ENCODE measurements around the gene NPIPB2. TPM values are rescaled to one million over a fixed set of nuclear protein-coding genes. Genes with fewer than 3 reads are reported as not detected.
"Not testable (repeated sequence)": the region's sequence is repeated elsewhere in the genome, so short reads cannot be mapped to it uniquely, and the experiment has no call there.

Gene NPIPB2
- polyA plus RNA-seq (2011; rRNA removed) (6.4 and 8.9 TPM in 2 replicates), polyA minus RNA-seq (2011; rRNA and poly(A)+ RNA removed) (4.9 and 7.2 TPM in 2 replicates)

GRCh38 chr16:11941945-11942344 is at the start of gene NPIPB2:
NPIPB2 (minus strand) TSS chr16:11942045; CDS start chr16:11942045, 0 bp downstream.
- POLR2A ChIA-PET, CTCF ChIA-PET: not testable (repeated sequence)

DNA sequence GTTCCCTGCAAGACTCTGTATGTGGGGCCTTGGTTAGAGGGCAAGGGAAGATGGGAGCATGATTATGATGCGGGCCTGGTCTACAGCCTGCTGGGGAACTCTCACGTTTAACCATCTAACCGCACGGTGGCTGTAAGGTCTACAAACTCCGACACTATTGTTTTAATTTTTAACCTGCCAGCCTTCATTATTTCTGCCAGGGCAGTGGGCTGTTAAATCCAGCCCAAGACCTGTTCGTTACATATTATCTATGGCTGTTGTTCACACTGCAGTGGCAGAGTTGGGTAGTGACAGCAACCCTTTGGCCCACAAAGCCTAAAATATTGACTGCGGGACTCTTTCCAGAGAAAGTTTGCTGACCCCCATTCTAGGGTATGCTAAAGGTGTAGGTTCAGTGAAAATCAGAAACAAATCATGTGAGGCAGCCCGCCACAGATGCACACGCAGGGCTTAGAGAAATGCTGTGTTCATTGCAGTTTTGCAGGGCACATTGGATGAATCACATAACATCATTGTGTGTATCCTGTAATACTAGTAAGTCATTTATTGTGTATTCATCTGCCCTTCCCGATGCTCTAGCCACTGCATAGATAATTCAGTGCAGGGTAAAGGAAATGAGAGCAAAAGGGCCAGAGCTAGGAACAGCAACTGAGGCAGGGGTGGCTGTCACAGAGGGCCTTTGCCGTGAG is 49.0 kb upstream of the NPIPB2 start:
- DNase-seq (ENCODE audit: low read depth) = no peak
- CTCF ChIA-PET = no interaction called here
- POLR2A ChIA-PET = interaction anchor here (0.6 kb wide), 1 partner anchor 433 kb away, joined by 4 read pairs; no protein-coding TSS in a partner anchor

More at GRCh38 chr16:11941945-11942344, at the start of gene NPIPB2:
- not testable (repeated sequence) for DNase-seq (ENCODE audit: low read depth); H3K36me3 ChIP-seq (ENCODE audit: control insufficient read depth, insufficient read depth, low read length); H3K27me3 ChIP-seq (ENCODE audit: control insufficient read depth, insufficient read depth, low read length); H3K4me3 ChIP-seq (ENCODE audit: low read depth, low read length)

DNA sequence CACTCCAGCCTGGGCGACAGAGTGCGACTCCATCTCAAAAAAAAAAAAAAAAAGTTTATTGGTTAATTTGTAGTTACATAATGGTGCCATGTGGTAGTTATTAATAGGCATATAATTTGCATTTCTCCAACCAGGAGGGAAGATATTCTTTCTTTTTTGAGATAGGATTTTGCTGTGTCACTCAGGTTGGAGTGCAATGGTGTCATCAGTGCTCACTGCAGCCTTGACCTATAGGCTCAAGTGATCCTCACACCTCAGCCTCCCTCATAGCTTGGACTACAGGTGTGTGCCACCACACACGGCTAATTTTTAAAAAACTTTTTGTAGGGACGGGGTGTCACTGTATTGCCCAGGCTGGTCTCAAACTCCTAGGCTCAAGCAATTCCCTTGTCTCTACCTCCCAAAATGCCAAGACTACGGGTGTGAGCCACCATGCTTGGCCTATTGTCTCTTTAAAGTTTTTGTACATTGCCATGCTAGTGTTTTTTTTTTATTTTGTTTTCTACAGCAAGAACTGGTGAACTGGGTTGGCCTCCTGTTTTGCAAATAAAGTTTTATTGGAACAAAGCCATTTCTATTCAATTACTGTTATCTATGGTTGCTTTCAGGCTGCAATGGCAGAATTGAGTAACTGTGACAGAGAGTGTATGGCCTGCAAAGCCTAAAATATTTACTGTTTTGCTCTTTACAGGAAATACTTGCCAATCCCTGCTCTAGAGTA is 46.6 kb upstream of the NPIPB2 start:
- ChIA-PET CTCF (no interaction called here), POLR2A (no interaction called here)
- no peaks in the 10 kb centered on the region for H3K36me3 ChIP-seq (ENCODE audit: control insufficient read depth, insufficient read depth, low read length)
- no peak for DNase-seq (ENCODE audit: low read depth)
- no peak for TF ChIP-seq CTCF (IDR thresholded peaks at IDR 0.05; ENCODE audit: insufficient read depth, low read depth, low read length)
- H3K27me3 ChIP-seq (ENCODE audit: control insufficient read depth, insufficient read depth, low read length) = no peaks in the 10 kb centered on the region
- no peak overlapping the region for H3K4me3 ChIP-seq (ENCODE audit: low read depth, low read length)

More for the DNA sequence above, 49.0 kb upstream of the NPIPB2 start:
- no peaks in the 10 kb centered on the region for H3K27me3 ChIP-seq (ENCODE audit: control insufficient read depth, insufficient read depth, low read length)
- H3K4me3 ChIP-seq (ENCODE audit: low read depth, low read length) = no peak overlapping the region
- no peak for TF ChIP-seq CTCF (IDR thresholded peaks at IDR 0.05; ENCODE audit: insufficient read depth, low read depth, low read length)
- H3K36me3 ChIP-seq (ENCODE audit: control insufficient read depth, insufficient read depth, low read length) = no peaks in the 10 kb centered on the region

DNA sequence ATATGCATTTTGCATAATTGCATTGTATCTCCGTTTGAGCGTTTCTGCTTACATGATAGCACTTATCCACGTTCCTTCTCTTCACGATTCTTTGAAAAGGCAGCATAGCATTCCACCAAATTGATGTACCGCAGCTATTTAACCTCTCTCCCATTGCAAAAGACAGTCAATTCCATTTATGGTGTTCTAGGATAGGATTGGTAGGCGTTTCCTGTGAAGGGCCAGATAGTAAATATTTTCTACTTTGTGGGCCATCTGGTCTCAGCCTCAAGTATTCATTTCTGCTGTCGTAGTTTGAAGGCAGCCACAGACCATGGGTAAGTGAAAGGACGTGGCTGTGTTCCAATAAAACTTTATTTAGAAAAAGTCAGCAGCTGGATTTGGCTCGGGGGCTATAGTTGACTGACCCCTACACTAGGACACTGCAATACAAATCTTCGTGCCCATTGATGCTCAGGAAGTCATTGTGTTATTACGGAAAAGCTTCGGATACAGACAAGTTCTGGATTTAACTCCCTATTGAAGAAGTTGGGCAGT is 44.7 kb upstream of the NPIPB2 start:
- no peak overlapping the region for H3K4me3 ChIP-seq (ENCODE audit: low read depth, low read length)
- TF ChIP-seq CTCF (IDR thresholded peaks at IDR 0.05; ENCODE audit: insufficient read depth, low read depth, low read length) = no peak
- POLR2A ChIA-PET = no interaction called here
- H3K27me3 ChIP-seq (ENCODE audit: control insufficient read depth, insufficient read depth, low read length) = no peaks in the 10 kb centered on the region
- DNase-seq (ENCODE audit: low read depth) = no peak
- CTCF ChIA-PET = no interaction called here
- no peaks in the 10 kb centered on the region for H3K36me3 ChIP-seq (ENCODE audit: control insufficient read depth, insufficient read depth, low read length)

GRCh38 chr16:11985250-11985649 is 43.4 kb upstream of the NPIPB2 start:
- POLR2A ChIA-PET = no interaction called here
- Histone ChIP-seq H3K4me3 (ENCODE audit: low read depth, low read length) (no peak overlapping the region), H3K36me3 (ENCODE audit: control insufficient read depth, insufficient read depth, low read length) (no peaks in the 10 kb centered on the region), H3K27me3 (ENCODE audit: control insufficient read depth, insufficient read depth, low read length) (no peaks in the 10 kb centered on the region)
- no peak for DNase-seq (ENCODE audit: low read depth)
- TF ChIP-seq CTCF (IDR thresholded peaks at IDR 0.05; ENCODE audit: insufficient read depth, low read depth, low read length) = no peak
- CTCF ChIA-PET = no interaction called here
